HAP-1 (cell line): ENCODE measurements around the gene FAM162A.
"Not testable (repeated sequence)": the region's sequence is repeated elsewhere in the genome, so short reads cannot be mapped to it uniquely, and the experiment has no call there.

Experiments
- DNase-seq, 2 experiments: peaks; one replicate each; pipeline ENCODE4 v3.0.0-alpha.2; 2016 to 2020; ENCODE audit warnings: low spot score in 2 of 2
- H3K27me3 ChIP-seq: fragments of 250-450 bp; sonication (Bioruptor Pico); 2 replicates; pipeline ENCODE4 v1.5.1; 2020; ENCODE audit warnings: low read depth, mild to moderate bottlenecking, moderate library complexity
- H3K36me3 ChIP-seq: fragments of 250-450 bp; sonication (Bioruptor Pico); replicated peaks from 2 replicates; pipeline ENCODE4 v1.5.1; 2020; ENCODE audit warnings: mild to moderate bottlenecking
- H3K4me1 ChIP-seq: fragments of 250-450 bp; sonication (Bioruptor Pico); 2 replicates; pipeline ENCODE4 v1.5.1; 2020; ENCODE audit warnings: mild to moderate bottlenecking
- H3K4me3 ChIP-seq: fragments of 250-450 bp; sonication (Bioruptor Pico); 2 replicates; pipeline ENCODE4 v1.5.1; 2020; ENCODE audit warnings: mild to moderate bottlenecking, moderate library complexity
- H3K9me3 ChIP-seq: fragments of 250-450 bp; sonication (Bioruptor Pico); 2 replicates; pipeline ENCODE4 v1.5.1; 2020; ENCODE audit warnings: mild to moderate bottlenecking, moderate library complexity
- in situ Hi-C: fragments of 300-500 bp; cut with MboI; formaldehyde crosslinking; loops from 3 replicates; pipeline ENCODE4 v1.14.3; 2020; ENCODE audit warnings: low sequenced_read_pairs, inconsistent platforms, mixed read lengths

Gene FAM162A

GRCh38 chr3:122415762-122416654, 32.0 kb downstream of the FAM162A start, which contains the start of gene WDR5B:
TSS of gene WDR5B (minus strand) at chr3:122416062. CDS start at chr3:122415528, 534 bp downstream.
- no peaks in the 10 kb centered on the region for H3K9me3 ChIP-seq
- peaks cover 7% of the 10 kb centered on the region for H3K4me1 ChIP-seq
- peaks cover 4% of the 10 kb centered on the region; the same call in 1 of the 2 replicates for H3K36me3 ChIP-seq
- H3K27me3 ChIP-seq = no peaks in the 10 kb centered on the region
- DNase-seq = peak; percentile 92 to 98
- H3K4me3 ChIP-seq = peak within 1 kb of the TSS; percentile 78
- in situ Hi-C loops = no loop called here

GRCh38 chr3:122416966-122417365, 33.0 kb downstream of the FAM162A start:
- Histone ChIP-seq H3K36me3 (peaks cover 7% of the 10 kb centered on the region; the same call in 1 of the 2 replicates), H3K4me3 (peak overlapping the region; percentile 78), H3K4me1 (peaks cover 7% of the 10 kb centered on the region), H3K27me3 (no peaks in the 10 kb centered on the region), H3K9me3 (no peaks in the 10 kb centered on the region)
- in situ Hi-C loops = no loop called here
- peak in 1 of 2 experiments; percentile 16 for DNase-seq

- Histone ChIP-seq H3K4me1 (peaks cover 4% of the 10 kb centered on the region), H3K9me3 (no peaks in the 10 kb centered on the region), H3K4me3 (no peak overlapping the region), H3K36me3 (peaks cover 41% of the 10 kb centered on the region), H3K27me3 (no peaks in the 10 kb centered on the region)
- in situ Hi-C loops = no loop called here
- DNase-seq = no peak
Measured at GRCh38 chr3:122421101-122421500, 37.1 kb downstream of the FAM162A start.

- Histone ChIP-seq H3K36me3 (peaks cover 48% of the 10 kb centered on the region), H3K27me3 (no peaks in the 10 kb centered on the region), H3K4me1 (peaks cover 4% of the 10 kb centered on the region), H3K4me3 (no peak overlapping the region), H3K9me3 (no peaks in the 10 kb centered on the region)
- no peak for DNase-seq
- in situ Hi-C loops = no loop called here
Measured at GRCh38 chr3:122421836-122422235, 37.9 kb downstream of the FAM162A start.

- DNase-seq = no peak
- Histone ChIP-seq H3K27me3 (no peaks in the 10 kb centered on the region), H3K4me3 (no peak overlapping the region), H3K4me1 (no peaks in the 10 kb centered on the region), H3K36me3 (peaks cover 50% of the 10 kb centered on the region), H3K9me3 (no peaks in the 10 kb centered on the region)
- in situ Hi-C loops = no loop called here
Measured at GRCh38 chr3:122427857-122428471, 44.0 kb downstream of the FAM162A start.

GRCh38 chr3:122430371-122430770, 46.4 kb downstream of the FAM162A start:
- in situ Hi-C loops = no loop called here
- no peak for DNase-seq
- Histone ChIP-seq H3K4me3 (no peak overlapping the region), H3K36me3 (peaks cover 46% of the 10 kb centered on the region), H3K27me3 (no peaks in the 10 kb centered on the region), H3K9me3 (no peaks in the 10 kb centered on the region), H3K4me1 (no peaks in the 10 kb centered on the region; the same call in 1 of the 2 replicates)

- Histone ChIP-seq H3K4me3 (no peak overlapping the region), H3K36me3 (peaks cover 65% of the 10 kb centered on the region)
- in situ Hi-C loops = no loop called here
Measured at GRCh38 chr3:122435950-122436349, 52.0 kb downstream of the FAM162A start.

GRCh38 chr3:122443090-122443489, 59.1 kb downstream of the FAM162A start:
- peak in 1 of 2 experiments; percentile 11 for DNase-seq
- Histone ChIP-seq H3K4me1 (no peaks in the 10 kb centered on the region), H3K9me3 (no peaks in the 10 kb centered on the region), H3K4me3 (no peak overlapping the region), H3K36me3 (peaks cover 56% of the 10 kb centered on the region), H3K27me3 (no peaks in the 10 kb centered on the region)
- in situ Hi-C loops = no loop called here

More at GRCh38 chr3:122435950-122436349, 52.0 kb downstream of the FAM162A start:
- no peaks in the 10 kb centered on the region for H3K27me3 ChIP-seq
- no peak for DNase-seq
- H3K9me3 ChIP-seq = no peaks in the 10 kb centered on the region
- H3K4me1 ChIP-seq = no peaks in the 10 kb centered on the region; the same call in 1 of the 2 replicates

GRCh38 chr3:122443762-122444490, 59.9 kb downstream of the FAM162A start:
- in situ Hi-C loops, H3K4me1 ChIP-seq, H3K9me3 ChIP-seq, H3K4me3 ChIP-seq, H3K27me3 ChIP-seq: not testable (repeated sequence)
- H3K36me3 ChIP-seq = peaks cover 57% of the 10 kb centered on the region
- DNase-seq = peak in 1 of 2 experiments; percentile 10

GRCh38 chr3:122444491-122444887, 60.5 kb downstream of the FAM162A start:
- DNase-seq, H3K27me3 ChIP-seq, H3K4me3 ChIP-seq, H3K4me1 ChIP-seq, in situ Hi-C loops, H3K9me3 ChIP-seq: not testable (repeated sequence)
- peaks cover 57% of the 10 kb centered on the region for H3K36me3 ChIP-seq

GRCh38 chr3:122448218-122448617, 64.2 kb downstream of the FAM162A start:
- H3K36me3 ChIP-seq = peaks cover 40% of the 10 kb centered on the region
- H3K4me1 ChIP-seq, H3K4me3 ChIP-seq, in situ Hi-C loops, H3K27me3 ChIP-seq, DNase-seq, H3K9me3 ChIP-seq: not testable (repeated sequence)

- Histone ChIP-seq H3K9me3 (no peaks in the 10 kb centered on the region), H3K4me3 (no peak overlapping the region), H3K36me3 (peaks cover 40% of the 10 kb centered on the region), H3K27me3 (no peaks in the 10 kb centered on the region), H3K4me1 (no peaks in the 10 kb centered on the region)
- DNase-seq = no peak
- in situ Hi-C loops = no loop called here
Measured at GRCh38 chr3:122451371-122451770, 67.4 kb downstream of the FAM162A start.

- Histone ChIP-seq H3K4me3 (no peak overlapping the region), H3K36me3 (peaks cover 49% of the 10 kb centered on the region), H3K9me3 (no peaks in the 10 kb centered on the region), H3K27me3 (no peaks in the 10 kb centered on the region), H3K4me1 (no peaks in the 10 kb centered on the region)
- no peak for DNase-seq
- in situ Hi-C loops = loop anchor here (5.0 kb wide), 1 partner anchor 226 kb away; the partner anchor contains the start of gene PARP14
Measured at GRCh38 chr3:122456074-122456473, 72.1 kb downstream of the FAM162A start.
